AG04450 (cell line): ENCODE measurements around the gene MORN1. TPM values are rescaled to one million over a fixed set of nuclear protein-coding genes. Genes with fewer than 3 reads are reported as not detected.

ENCODE experiments used
- CTCF ChIA-PET: fragments of 300-600, 350-600 bp; formaldehyde crosslinking; extraction: SDS; loops from one replicate; lab custom pipeline; 2022; ENCODE audit warnings: antibody characterized with exemption, inconsistent platforms; lab: Charles Lee
- POLR2A ChIA-PET: fragments of 350-600 bp; formaldehyde crosslinking; extraction: SDS; loops from one replicate; lab custom pipeline; 2021; ENCODE audit warnings: antibody characterized with exemption, inconsistent platforms; lab: Yijun Ruan, JAX
- DNase-seq: peaks from one replicate; pipeline ENCODE4 v3.0.0-alpha.2; 2011; ENCODE audit warnings: low read depth, low spot score
- H3K27ac ChIP-seq: one replicate; pipeline ENCODE4 v1.5.1; 2012; ENCODE audit warnings: low read depth, low read length, control low read depth
- H3K27me3 ChIP-seq: one replicate; pipeline ENCODE4 v1.6.0; 2012; ENCODE audit warnings: low read length; ENCODE audit not compliant: control insufficient read depth, insufficient read depth
- H3K4me3 ChIP-seq: 2 replicates; pipeline ENCODE4 v1.5.1; 2011; ENCODE audit warnings: mild to moderate bottlenecking, low read depth, low read length, control low read depth
- H3K9me3 ChIP-seq: 2 replicates; pipeline ENCODE4 v1.5.1; 2012; ENCODE audit warnings: low read length; ENCODE audit not compliant: control insufficient read depth, insufficient read depth
- polyA plus RNA-seq: library from polyadenylated mRNA; depleted of rRNA; stranded (reverse); fragments of >200 nt; gene quantifications from 2 replicates; pipeline ENCODE4 v1.2.3, GENCODE V29; 2011
- TF ChIP-seq, protein P1 (sequence below): IDR thresholded peaks from 2 replicates; pipeline ENCODE4 v1.5.1; 2011; ENCODE audit warnings: low read depth, low read length, control low read depth, inconsistent platforms

Gene MORN1
- polyA plus RNA-seq, 1 experiment, result 3.6 TPM

DNA sequence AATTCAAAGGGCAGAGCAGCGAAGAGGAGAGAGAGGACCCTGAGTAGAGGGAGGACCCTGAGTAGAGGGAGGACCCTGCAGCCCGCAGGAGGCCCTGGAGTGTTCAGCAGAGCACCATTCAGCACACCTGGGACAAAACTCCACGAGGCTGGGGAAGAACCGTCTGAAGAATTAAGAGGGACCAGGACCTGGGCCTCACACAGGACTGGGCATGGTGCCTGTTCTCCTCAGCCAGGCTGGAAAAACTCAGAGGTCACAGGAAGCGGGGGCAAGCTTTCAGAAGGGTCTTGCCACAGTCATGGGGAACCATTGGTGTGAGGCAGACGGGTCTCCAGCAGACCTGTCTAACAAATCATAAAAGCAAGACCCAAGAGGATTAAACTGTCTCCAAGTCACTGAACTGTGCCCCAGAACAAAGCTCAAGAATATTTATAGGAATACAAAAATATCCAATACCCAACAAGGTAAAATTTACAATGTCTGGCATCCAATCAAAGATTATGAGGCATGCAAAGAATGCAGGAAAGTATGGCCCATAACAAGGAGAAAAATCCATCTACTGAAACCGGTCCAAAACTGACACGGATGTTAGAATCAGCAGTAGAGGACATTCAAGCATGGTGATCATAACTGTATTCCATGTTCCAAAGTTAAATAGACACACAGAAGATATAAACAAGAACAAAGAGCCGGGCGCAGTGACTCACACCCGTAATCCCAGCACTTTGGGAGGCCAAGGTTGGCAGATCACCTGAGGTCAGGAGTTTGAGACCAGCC lies 30.6 kb downstream of the MORN1 start:
- TF ChIP-seq, protein P1, sequence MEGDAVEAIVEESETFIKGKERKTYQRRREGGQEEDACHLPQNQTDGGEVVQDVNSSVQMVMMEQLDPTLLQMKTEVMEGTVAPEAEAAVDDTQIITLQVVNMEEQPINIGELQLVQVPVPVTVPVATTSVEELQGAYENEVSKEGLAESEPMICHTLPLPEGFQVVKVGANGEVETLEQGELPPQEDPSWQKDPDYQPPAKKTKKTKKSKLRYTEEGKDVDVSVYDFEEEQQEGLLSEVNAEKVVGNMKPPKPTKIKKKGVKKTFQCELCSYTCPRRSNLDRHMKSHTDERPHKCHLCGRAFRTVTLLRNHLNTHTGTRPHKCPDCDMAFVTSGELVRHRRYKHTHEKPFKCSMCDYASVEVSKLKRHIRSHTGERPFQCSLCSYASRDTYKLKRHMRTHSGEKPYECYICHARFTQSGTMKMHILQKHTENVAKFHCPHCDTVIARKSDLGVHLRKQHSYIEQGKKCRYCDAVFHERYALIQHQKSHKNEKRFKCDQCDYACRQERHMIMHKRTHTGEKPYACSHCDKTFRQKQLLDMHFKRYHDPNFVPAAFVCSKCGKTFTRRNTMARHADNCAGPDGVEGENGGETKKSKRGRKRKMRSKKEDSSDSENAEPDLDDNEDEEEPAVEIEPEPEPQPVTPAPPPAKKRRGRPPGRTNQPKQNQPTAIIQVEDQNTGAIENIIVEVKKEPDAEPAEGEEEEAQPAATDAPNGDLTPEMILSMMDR, result no peak
- POLR2A ChIA-PET, result no interaction called here
- DNase-seq, result no peak
- Histone ChIP-seq H3K27ac (no peak overlapping the region), H3K9me3 (no peaks in the 10 kb centered on the region; the same call in 1 of the 2 replicates), H3K4me3 (no peak overlapping the region), H3K27me3 (no peaks in the 10 kb centered on the region)
- CTCF ChIA-PET, result interaction anchor here (1.4 kb wide), 1 partner anchor 166 kb away, joined by 4 read pairs; the partner anchor contains the start of gene FAAP20

DNA sequence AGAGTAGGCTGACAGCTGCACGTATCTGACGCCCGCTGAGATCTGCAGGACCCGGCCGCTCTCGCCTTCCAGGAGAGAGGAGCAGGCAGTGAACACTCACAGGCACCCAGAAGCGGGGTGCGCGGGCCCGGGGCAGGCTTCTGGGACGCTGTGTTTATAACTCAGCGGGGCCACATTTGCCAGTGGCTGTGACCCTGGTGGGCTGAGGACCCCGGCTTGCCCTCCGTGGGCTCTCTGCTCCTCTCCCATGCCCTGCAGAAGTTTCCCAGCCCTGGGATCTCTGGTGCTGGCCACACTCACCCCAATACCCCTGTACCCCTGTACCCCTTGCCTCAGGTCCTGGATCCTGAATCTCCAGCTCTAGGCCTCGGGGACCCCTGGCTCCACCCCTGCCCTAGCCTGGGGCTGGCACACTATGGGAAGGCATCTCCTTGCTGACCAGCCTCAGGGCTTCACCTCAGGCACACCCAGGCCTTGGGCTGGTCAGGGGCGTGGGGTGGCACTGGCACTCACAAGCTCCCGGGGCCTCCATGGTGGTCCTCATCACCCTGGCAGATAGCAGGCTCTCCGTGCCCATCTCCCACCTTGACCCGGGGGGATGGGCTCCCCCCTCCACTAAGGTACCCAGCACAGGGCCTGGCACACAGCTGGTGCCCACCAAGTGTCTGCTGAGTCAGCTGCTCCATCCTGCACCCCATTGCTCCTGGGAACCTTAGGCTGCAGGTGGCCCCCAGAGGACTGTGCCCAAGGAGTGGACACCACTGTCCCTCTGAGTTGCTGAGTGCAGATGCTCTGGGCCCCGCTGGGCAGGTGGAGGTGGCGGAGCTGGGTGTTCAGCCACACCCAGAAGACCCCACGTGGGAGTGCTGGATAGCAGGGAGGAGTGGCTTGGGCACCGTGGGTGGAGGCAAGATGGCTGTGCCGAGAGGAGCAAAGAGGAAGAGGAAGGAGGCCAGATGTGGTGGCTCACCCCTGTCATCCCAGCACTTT lies 32.4 kb downstream of the MORN1 start:
- ChIA-PET CTCF (interaction anchor here (0.6 to 0.7 kb wide), 2 partner anchors 26 to 1382 kb away, joined by 3 read pairs; no protein-coding TSS in a partner anchor), POLR2A (no interaction called here)
- H3K27ac ChIP-seq, result no peak overlapping the region
- DNase-seq, result no peak
- H3K4me3 ChIP-seq, result no peak overlapping the region
- no peaks in the 10 kb centered on the region; the same call in 1 of the 2 replicates for H3K9me3 ChIP-seq
- TF ChIP-seq, protein P1, result no peak
- H3K27me3 ChIP-seq, result no peaks in the 10 kb centered on the region

DNA sequence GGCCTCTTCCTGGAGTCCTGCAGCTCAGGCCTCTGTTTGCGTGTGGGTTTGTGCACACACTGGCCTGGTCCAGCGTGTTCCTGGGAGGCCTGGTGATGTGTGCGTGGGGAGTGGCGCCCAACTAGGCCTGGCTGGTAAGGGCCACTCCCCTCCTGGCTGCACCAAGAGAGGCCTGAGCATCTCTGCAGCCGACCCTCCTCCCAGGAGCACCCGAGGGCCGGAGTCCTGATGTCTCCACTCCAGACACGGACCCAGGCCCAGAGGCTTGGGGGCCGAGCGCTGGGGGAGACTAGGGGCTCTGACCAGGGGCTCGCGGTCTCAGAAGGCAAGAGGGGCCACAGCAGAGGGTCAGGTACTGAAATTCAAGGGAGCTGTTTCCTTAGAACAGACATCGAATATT lies 33.3 kb downstream of the MORN1 start:
- H3K27me3 ChIP-seq, result no peaks in the 10 kb centered on the region
- TF ChIP-seq, protein P1, result no peak
- CTCF ChIA-PET, result no interaction called here
- no peak for DNase-seq
- H3K4me3 ChIP-seq, result no peak overlapping the region
- H3K27ac ChIP-seq, result no peak overlapping the region
- POLR2A ChIA-PET, result no interaction called here
- H3K9me3 ChIP-seq, result no peaks in the 10 kb centered on the region; the same call in 1 of the 2 replicates

DNA sequence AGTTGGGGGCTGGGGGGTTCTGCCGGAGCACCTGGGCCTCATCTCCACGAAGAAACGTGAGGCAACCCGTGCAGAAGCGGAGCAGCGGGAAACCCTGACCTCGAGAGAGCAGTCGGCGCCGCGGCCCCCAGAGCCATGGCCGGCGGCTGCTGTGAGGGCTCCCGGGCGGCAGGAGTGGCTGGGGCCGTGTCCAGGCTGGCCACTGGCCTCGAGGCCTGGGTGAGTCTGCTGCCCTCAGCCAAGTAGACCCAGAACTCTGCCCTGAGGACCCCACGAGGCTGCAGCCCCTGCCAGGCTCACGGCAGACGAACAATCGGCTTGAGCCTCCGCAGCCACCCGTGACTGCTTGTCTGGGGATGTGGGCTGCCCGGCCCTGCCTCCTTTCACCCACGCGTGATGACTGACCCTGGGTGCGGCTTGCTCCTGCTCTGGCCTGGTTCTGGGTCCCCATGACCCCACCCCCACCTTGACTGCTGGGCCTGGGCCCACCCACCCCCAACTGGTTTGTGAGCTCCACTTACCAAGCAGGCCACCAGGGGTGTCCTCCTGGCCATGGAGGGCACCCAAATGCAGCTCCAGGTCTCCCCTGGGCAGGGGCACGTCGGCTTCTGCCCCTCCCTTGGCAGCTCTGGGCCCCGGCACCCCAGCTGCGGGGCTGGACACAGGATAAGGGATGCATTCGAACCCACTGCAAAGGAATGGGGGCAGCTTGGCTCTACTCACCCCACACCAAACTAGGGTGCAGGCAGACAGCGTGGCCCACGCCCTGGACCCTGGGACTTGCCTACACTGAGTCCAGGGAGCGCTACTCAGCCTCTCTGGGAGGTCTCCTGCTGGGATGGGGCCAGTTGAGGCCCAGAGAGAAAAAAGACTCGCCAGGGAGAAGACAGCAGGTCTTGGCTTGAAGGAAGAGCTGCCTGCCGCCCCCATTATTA lies 34.2 kb downstream of the MORN1 start:
- CTCF ChIA-PET, result interaction anchor here (0.6 to 0.7 kb wide), 2 partner anchors 14 to 136 kb away, joined by 5 read pairs; no protein-coding TSS in a partner anchor

More for the DNA sequence above, 34.2 kb downstream of the MORN1 start:
- H3K27ac ChIP-seq, result no peak overlapping the region
- POLR2A ChIA-PET, result no interaction called here
- no peaks in the 10 kb centered on the region for H3K27me3 ChIP-seq
- H3K4me3 ChIP-seq, result no peak overlapping the region
- DNase-seq, result no peak
- TF ChIP-seq, protein P1, result no peak
- H3K9me3 ChIP-seq, result no peaks in the 10 kb centered on the region; the same call in 1 of the 2 replicates
